ENCODE data around the gene SUCLG2.

Gene SUCLG2

DNA sequence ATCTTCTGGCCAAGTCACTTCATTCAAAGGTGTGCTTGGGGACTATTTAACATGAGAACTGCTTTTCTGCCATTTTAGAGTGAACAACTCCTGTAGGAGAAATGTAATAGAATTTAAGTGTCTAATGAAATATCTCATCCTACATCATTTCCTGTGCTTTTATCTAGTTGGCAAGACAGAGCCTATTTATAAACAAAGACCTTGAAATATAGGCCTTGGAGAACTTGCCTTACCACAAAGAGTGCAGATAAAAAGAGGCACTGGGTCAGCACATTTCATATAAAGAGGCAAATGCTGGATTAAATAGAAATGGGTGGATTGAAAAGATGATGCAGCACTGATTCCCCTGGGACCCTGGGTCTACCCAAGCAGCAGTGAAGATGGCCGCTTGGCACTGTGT, 278.0 kb downstream of the SUCLG2 start:
- DNase-seq, result no peak

DNA sequence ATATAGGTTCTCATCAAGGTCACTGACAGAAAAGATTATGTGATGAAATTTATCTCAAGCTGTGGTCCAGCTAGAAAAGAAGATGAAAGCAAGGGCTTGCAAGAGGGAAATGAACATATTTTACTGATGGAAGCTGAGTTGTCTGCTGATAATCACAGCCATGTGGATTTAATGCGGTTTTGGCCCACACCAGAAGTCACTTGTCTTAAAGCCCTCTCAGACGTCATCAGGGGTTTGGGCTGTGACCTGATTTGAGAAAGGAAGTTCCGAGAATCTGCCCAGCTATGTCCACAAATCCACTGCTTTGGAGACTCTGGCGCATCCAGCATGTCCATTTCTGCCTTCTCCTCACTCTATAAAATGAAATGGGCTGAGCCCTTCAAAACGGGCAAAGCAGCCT, 278.4 kb downstream of the SUCLG2 start:
- no peak for DNase-seq

DNA sequence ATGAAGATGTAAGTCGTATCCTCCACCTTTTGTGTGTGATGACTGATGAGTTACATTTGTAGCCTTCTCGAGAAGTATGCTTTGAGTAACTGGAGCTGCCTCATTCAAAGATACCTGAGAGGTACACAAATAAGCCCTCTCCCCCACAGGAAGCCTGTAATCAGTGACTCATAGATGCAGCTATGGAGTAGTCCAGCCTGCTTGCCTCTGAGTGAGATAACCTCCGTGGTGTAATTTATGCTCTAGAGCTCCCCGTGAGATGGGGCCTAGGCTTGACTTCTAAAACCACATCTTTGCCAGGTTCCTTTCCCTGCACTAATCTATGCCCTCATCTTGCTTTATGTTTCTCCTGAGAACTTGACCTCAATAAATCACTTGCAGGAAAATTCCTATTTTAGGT, 291.7 kb downstream of the SUCLG2 start:
- DNase-seq, result peak; percentile 49

DNA sequence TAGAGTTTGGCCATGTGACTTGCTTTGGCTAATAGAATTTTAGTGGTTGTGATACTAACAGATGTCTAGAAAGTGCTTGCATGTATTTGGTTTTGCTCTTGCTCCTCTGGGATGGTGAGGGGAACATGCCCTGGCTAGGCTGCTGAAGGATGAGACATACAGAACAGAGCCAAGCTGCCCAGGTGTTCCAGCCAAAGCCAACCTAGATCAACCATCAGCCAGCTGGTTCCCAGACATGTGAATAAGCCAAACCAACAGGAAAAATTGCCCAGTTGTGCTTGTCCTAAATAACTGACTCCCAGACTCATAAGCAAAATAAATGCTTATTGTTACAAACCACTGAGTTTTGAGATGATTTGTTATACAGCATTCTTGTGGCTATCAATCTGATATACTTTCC, 292.6 kb downstream of the SUCLG2 start:
- DNase-seq, result no peak

DNA sequence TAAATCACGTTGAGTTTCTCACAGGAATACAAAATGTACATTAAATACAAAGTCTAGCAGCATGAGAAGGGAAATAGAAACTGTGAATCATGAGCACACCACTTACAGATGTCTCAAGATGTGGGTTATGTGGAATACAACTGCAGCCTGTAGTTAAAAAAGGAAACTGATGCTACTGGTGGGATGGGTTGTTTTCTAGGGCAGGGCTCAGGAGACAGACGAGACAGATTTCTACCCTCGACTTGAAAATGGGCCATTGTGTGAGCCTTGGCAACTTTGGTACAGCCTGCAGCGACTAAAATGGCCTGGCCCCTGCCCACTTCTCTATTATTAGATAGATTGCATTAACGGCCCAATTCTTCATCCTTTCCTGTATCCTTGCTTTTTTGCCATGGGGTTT, 293.1 kb downstream of the SUCLG2 start:
- no peak for DNase-seq

DNA sequence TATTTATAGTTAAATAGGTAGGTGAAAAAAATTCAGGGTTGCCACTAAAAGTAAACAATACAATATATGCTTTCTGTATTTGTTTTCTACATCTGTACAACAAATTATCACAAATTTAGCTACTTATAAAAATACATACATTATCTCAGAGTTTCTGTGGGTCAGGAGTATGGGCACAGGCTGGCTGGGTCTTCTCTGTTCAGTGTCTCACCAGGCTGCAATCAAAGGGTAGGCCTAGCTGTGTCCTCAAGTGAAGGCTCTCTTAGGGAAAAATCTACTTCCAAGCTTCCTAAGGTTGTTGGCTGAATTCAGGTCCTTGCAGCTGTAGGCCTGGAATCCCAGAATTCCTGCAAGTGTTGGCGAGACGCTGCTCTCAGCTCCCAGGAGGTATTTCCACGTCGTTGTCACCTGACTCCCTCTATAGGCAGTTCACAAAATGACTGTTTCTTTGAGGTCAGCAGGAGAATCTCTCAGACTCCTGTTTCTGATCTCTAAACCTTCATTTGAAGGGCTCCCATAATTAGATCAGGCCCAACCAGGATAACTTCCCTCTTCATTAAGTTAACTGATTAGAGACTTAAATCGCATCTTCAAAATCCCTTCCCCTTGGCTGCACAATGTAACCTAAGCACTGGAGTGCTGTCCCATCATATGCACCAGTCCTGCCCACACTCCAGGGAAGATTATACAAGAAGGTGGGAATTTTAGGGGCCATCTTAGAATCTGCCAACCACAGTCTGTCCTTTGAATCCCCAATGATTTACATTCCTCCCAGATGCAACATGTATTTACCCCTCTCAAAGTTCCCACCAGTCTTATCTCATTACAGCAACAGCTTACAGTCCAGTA, 296.6 kb downstream of the SUCLG2 start:
- no peak for DNase-seq

DNA sequence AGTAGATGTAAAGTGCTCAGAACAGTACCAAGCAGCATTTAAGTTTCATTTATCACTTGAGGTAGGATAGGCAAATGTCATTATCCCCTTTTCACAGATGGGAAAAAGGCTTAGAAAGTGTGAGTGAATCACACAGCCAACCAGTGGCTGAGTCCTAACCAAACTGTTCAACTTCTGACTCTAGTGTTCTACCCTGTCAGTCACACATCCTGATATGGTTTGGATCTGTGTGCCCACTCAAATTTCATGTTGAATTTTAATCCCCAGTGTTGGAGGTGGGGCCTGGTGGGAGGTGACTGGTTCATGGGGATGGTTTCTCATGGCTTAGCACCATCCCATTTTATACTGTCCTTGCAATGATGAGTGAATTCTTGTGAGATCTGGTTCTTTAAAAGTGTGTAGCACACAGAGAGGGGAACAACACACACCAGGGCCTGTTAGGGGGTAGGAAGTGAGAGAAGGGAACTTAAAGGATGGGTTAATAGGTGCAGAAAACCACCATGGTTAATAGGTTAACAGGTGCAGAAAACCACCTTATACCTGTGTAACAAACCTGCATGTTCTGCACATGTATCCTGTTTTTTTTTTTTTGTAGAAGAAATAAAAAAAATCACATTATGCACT, 304.7 kb downstream of the SUCLG2 start:
- peak; percentile 64 for DNase-seq

DNA sequence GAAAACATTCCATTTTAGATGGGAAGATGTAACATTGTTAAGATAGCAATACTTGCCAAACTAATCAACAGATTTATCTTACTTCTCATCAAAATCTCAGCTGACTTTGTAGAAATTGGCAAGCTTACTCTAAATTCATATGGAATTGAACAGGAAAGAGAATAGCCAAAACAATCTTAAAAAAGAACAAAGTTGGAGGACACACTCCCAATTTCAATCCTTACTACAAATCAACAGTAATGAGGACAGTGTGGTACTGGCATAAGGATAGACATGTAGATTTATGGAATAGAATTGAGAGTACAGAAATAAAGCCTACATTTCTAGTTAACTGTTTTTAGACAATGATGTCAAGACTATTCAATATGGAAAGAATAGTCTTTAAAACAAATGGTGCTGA, 308.3 kb downstream of the SUCLG2 start:
- no peak for DNase-seq

DNA sequence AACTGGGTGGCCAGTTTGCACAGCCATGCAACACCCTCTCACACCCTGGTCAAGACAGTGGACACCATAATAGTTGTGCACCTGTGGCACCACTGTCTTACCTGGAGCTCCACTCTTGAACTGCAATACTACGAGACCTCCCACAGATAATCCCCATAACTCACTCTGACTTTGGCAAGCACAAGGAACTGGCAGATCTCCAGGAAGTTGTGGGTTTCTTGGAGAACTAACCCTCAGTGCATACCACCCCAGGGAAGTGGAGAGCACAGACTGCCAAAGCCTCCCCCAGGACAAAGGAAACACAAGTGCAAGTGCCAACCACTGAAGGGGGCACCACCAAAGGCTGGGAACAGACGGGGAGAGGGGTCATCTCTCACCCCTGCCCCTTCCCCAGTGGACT, 318.6 kb downstream of the SUCLG2 start:
- DNase-seq, result no peak

DNA sequence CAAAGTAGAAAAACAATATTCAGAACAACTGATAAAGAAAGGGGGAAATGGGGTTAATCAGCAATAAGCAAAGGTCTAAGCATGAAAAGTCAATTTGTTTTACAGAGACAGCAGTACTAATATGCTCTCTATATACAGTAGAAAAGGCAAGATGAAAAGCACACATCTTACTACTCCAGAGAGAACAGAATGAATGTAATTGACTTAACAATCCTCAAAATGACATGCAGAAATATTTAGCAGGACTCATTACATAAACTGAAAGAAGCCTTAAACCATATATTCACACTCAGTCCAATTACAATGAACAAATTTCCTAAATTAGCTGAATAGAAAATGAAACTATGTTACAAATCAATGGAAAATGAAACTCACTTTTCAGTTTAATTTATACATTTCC, 319.8 kb downstream of the SUCLG2 start:
- no peak for DNase-seq

DNA sequence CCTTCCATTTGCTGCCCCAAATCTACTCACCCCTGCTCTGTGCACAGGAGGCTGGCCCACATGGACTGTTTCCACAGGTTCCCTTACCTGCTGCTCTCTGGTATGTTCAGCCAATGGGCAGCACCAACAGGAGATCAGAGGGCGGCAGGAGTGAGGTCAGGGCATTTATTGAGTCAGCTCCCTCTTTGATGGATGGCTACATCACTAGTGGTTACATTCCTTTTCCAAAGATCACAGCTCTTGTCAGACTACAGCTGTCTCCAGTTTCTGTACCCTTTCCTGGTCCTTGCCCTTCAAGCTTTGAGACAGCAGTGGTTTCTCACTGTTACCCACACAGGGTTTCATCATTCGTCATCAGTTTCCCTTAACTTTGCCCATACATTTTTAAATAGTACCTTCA, 325.1 kb downstream of the SUCLG2 start:
- DNase-seq, result peak; percentile 72

DNA sequence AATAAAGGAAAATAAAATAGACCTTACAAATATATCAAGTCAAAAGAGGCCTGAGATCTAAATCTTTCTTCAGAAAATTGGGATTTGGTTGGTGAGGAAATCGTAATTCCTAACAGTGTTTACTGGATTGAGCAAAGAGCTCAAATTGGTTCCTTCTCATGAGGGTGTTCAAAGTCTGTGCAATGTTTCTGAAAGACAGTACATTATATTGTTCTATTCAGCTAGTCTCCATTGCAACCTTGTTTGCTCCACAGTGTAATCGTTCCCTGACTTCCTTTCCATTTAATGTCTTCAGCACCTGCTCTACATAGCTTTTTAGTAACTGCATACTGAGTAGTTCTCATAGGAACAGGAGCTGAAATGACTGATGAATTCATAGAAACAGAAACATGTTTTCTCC, 326.8 kb downstream of the SUCLG2 start:
- DNase-seq, result no peak

DNA sequence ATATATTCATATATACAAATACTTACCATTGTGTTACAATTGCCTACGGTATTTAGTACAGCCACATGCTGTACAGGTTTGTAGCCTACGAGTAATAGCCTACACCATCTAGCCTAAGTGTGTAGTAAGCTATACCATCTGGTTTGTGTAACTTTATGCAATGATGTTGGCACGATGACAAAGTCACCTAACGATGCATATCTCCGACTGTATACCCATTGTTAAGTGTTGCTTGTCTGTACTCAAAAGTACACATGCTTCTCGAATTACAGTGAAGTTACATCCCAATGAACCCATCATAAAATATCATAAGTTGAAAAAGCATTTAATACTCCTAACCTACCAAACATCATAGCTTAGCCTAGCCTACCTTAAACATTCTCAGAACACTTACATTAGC, 329.2 kb downstream of the SUCLG2 start:
- no peak for DNase-seq

All from activated CD4-positive, alpha-beta T cell treated with anti-CD3 and anti-CD28 coated beads for 48 hours (primary cell).